GM12801 (cell line): ENCODE measurements around the gene SPATA6.

ENCODE experiments used
- CTCF ChIP-seq: IDR thresholded peaks from one replicate; pipeline ENCODE4 v1.5.1; 2011; ENCODE audit warnings: control low read depth; ENCODE audit not compliant: insufficient read length; ENCODE audit errors: extremely low read depth

SPATA6 gene

DNA sequence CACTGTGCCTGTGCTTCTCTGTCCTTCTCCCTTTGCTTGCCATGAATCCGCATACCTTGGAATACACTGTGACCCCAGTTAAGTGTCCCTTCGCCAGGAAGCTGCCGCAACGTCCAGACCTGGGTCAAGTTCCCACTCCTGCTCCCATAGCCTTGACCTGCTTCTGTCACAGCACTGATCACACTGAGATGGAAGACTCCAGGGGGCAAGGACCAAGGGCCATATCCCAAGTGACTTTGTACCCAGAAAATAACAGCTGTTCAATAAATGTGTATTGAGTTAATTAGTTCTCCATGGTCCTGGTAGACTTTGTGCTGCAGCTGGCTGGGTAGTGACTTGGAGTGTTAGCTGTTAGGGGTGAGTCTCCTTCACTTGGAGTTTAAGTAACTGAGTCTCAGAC lies 223.6 kb downstream of the SPATA6 start:
- no peak for TF ChIP-seq CTCF

- no peak for TF ChIP-seq CTCF
Observed at GRCh38 chr1:48246727-48247126, 225.3 kb downstream of the SPATA6 start.
